Left lung (tissue), 10 donors: ENCODE results near the gene NAV2. TPM values are rescaled to one million over a fixed set of nuclear protein-coding genes. Genes with fewer than 3 reads are reported as not detected.

ENCODE experiments used
- ATAC-seq: fragments of 200-7000 bp; cut with Tn5 transposase; one replicate; pipeline ENCODE4 v1.9.1; 2020; ENCODE audit warnings: moderate library complexity
- DNase-seq, 4 donors: peaks; one replicate each; pipeline ENCODE4 v3.0.0-alpha.2; 2013 to 2020
- H3K27ac ChIP-seq, 2 donors: fragments of 200-600 bp; sonication (generic) in 1 of 2; one replicate each; pipeline versions ENCODE4 v1.5.0 to v1.8.0; 2020 to 2021
- H3K27me3 ChIP-seq, 2 donors: fragments of 200-600 bp; sonication (generic) in 1 of 2; one replicate each; pipeline versions ENCODE4 v1.5.0 to v1.8.0; 2020 to 2021
- H3K36me3 ChIP-seq, 2 donors: fragments of 200-600 bp; sonication (generic) in 1 of 2; one replicate each; pipeline versions ENCODE4 v1.5.0 to v1.8.0; 2020 to 2021
- H3K4me1 ChIP-seq, 2 donors: fragments of 200-600 bp; one replicate each; pipeline ENCODE4 v1.8.0; 2021
- H3K4me3 ChIP-seq, 2 donors: fragments of 200-600 bp; sonication (generic) in 1 of 2; one replicate each; pipeline versions ENCODE4 v1.5.0 to v1.8.0; 2020 to 2021; ENCODE audit warnings: mild to moderate bottlenecking in 1 of 2
- H3K9me3 ChIP-seq, 2 donors: fragments of 200-600 bp; sonication (generic) in 1 of 2; one replicate each; pipeline versions ENCODE4 v1.5.0 to v1.8.0; 2020 to 2021
- intact Hi-C, 2 donors: fragments of 100-400 bp; cut with DNase I; formaldehyde crosslinking; loops; one replicate each; pipeline versions ENCODE4 v1.11.2 to v1.14.2; 2022
- polyA plus RNA-seq, 6 donors: library from polyadenylated mRNA; unstranded; fragments of 120-200 nt; gene quantifications; one replicate each; pipeline ENCODE4 v1.2.1, GENCODE V29; 2013; ENCODE audit not compliant: insufficient read length in 6 of 6
- total RNA-seq, 2 donors: library from RNA; stranded (reverse); fragmentation: NEBNext Ultra II Directional; extraction: Animal tissue kit (Norgen Biotek cat#: 25700); gene quantifications; one replicate each; pipeline ENCODE4 v1.2.1, GENCODE V29; 2021
- TF ChIP-seq, protein P1 (sequence below), 2 donors: fragments of 200-600 bp; sonication (generic) in 1 of 2; IDR thresholded peaks; one replicate each; pipeline versions ENCODE4 v1.5.0 to v1.8.0; 2021; ENCODE audit warnings: antibody characterized with exemption in 2 of 2
- donor health status: DM: no; HTN: yes; CAD: no.
- donor health status: DM: no; HTN: no; CAD: no.

NAV2 gene
- total and polyA plus RNA-seq, 8 donors = 18.0 to 59.9 (median 23.1) TPM

- Histone ChIP-seq H3K9me3 (no peaks in the 10 kb centered on the region), H3K4me1 (no peaks in the 10 kb centered on the region), H3K4me3 (no peak overlapping the region), H3K27me3 (no peaks in the 10 kb centered on the region), H3K36me3 (no peaks in the 10 kb centered on the region), H3K27ac (no peak overlapping the region)
- no peak for DNase-seq
- ATAC-seq = no peak
- TF ChIP-seq, protein P1, sequence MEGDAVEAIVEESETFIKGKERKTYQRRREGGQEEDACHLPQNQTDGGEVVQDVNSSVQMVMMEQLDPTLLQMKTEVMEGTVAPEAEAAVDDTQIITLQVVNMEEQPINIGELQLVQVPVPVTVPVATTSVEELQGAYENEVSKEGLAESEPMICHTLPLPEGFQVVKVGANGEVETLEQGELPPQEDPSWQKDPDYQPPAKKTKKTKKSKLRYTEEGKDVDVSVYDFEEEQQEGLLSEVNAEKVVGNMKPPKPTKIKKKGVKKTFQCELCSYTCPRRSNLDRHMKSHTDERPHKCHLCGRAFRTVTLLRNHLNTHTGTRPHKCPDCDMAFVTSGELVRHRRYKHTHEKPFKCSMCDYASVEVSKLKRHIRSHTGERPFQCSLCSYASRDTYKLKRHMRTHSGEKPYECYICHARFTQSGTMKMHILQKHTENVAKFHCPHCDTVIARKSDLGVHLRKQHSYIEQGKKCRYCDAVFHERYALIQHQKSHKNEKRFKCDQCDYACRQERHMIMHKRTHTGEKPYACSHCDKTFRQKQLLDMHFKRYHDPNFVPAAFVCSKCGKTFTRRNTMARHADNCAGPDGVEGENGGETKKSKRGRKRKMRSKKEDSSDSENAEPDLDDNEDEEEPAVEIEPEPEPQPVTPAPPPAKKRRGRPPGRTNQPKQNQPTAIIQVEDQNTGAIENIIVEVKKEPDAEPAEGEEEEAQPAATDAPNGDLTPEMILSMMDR (IDR thresholded peaks at IDR 0.05) = no peak
- intact Hi-C loops = no loop called here
Measured at GRCh38 chr11:19689281-19690000, 23.2 kb upstream of the NAV2 start.

- intact Hi-C loops = no loop called here
- Histone ChIP-seq H3K4me1 (no peaks in the 10 kb centered on the region), H3K27me3 (no peaks in the 10 kb centered on the region), H3K27ac (no peak overlapping the region), H3K9me3 (no peaks in the 10 kb centered on the region), H3K36me3 (no peaks in the 10 kb centered on the region), H3K4me3 (no peak overlapping the region)
- TF ChIP-seq, protein P1 (IDR thresholded peaks at IDR 0.05) = no peak
- DNase-seq (no peak), ATAC-seq (no peak)
Measured at GRCh38 chr11:19690885-19691284, 21.8 kb upstream of the NAV2 start.

GRCh38 chr11:19691815-19692500 lies 20.7 kb upstream of the NAV2 start:
- no peaks in the 10 kb centered on the region for H3K36me3 ChIP-seq
- no peaks in the 10 kb centered on the region for H3K9me3 ChIP-seq
- intact Hi-C loops = no loop called here
- ATAC-seq (no peak), DNase-seq (no peak)
- no peak overlapping the region for H3K27ac ChIP-seq
- no peaks in the 10 kb centered on the region for H3K27me3 ChIP-seq
- no peaks in the 10 kb centered on the region for H3K4me1 ChIP-seq
- TF ChIP-seq, protein P1 (IDR thresholded peaks at IDR 0.05) = no peak
- no peak overlapping the region for H3K4me3 ChIP-seq

- TF ChIP-seq, protein P1 (IDR thresholded peaks at IDR 0.05) = no peak
- H3K4me3 ChIP-seq = no peak overlapping the region
- no peak for ATAC-seq
- no peaks in the 10 kb centered on the region for H3K36me3 ChIP-seq
- H3K27me3 ChIP-seq = no peaks in the 10 kb centered on the region
- no peaks in the 10 kb centered on the region for H3K4me1 ChIP-seq
- no peak overlapping the region for H3K27ac ChIP-seq
- no peak for DNase-seq
- H3K9me3 ChIP-seq = no peaks in the 10 kb centered on the region
- intact Hi-C loops = no loop called here
Measured at GRCh38 chr11:19693146-19693545, 19.5 kb upstream of the NAV2 start.

DNA sequence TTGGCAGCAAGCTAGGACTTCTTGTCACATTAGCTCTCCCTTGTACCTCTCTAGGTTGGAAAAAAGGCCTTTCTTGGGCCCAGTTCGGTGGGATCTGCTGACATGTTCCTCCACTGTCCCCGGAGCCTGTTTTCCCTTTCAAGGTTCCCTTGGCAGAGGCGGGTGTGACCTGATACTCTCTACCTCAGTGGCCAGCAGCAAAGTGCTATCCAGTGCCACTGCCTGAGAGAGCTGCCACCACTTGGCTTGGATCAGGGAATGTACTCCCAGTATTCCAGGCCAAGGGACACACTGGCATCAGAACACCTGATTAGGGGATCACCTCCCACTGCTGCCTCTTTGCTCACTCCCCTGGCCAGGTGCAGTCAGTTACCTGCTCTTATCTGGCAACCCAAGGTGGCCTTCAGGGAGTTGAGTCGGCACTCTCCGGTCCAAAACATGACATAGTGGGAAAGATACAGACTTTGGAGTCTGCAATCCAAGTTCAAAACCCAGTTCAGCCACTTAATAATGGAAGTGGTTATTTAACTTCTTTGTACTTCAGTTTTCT lies 17.8 kb upstream of the NAV2 start:
- Histone ChIP-seq H3K9me3 (no peaks in the 10 kb centered on the region), H3K36me3 (no peaks in the 10 kb centered on the region), H3K4me3 (no peak overlapping the region), H3K27ac (no peak overlapping the region), H3K4me1 (no peaks in the 10 kb centered on the region), H3K27me3 (no peaks in the 10 kb centered on the region)
- TF ChIP-seq, protein P1 (IDR thresholded peaks at IDR 0.05) = no peak
- DNase-seq (no peak), ATAC-seq (no peak)
- intact Hi-C loops = no loop called here
